ENCODE results near the gene KRTAP12-1. TPM values are rescaled to one million over a fixed set of nuclear protein-coding genes. Genes with fewer than 3 reads are reported as not detected.
A peak's percentile ranks its signal among the peaks of the same experiment; 100 is the strongest.

Gene KRTAP12-1
- total and polyA plus RNA-seq, 2 of the 8 experiments (the other 6 are each of a cell fraction or from before 2014, with no cell fraction given) = 0.50 to 0.73 TPM

GRCh38 chr21:44712203-44713028 lies 30.5 kb upstream of the KRTAP12-1 start (continued):
- TF ChIP-seq USF2 (IDR thresholded peaks at IDR 0.05; ENCODE audit: low read length) (no peak), ASH2L (IDR thresholded peaks at IDR 0.05; ENCODE audit: low read length) (peak; percentile 46), SUZ12 (IDR thresholded peaks at IDR 0.05; ENCODE audit: low read length) (peak; percentile 8; the same call in 1 of the 2 replicates)

Data from H1 (cell line).